AG04449 (cell line): ENCODE results near the gene OOSP1.

ENCODE experiments used
- CTCF ChIA-PET: fragments of 350-600 bp; formaldehyde crosslinking; extraction: SDS; loops from one replicate; lab custom pipeline; 2021; ENCODE audit warnings: antibody characterized with exemption; lab: Yijun Ruan, JAX
- POLR2A ChIA-PET: fragments of 400-600, 350-600 bp; formaldehyde crosslinking; extraction: SDS; loops from one replicate; lab custom pipeline; 2020; ENCODE audit warnings: antibody characterized with exemption, inconsistent platforms; lab: Yijun Ruan, JAX
- DNase-seq: peaks from one replicate; pipeline ENCODE4 v3.0.0-alpha.2; 2010; ENCODE audit warnings: low read depth, low spot score
- H3K4me3 ChIP-seq: 2 replicates; pipeline ENCODE4 v1.5.1; 2011; ENCODE audit warnings: low read depth, mild to moderate bottlenecking, control low read depth, low read length
- CTCF ChIP-seq: IDR thresholded peaks from one replicate; pipeline ENCODE4 v1.5.1; 2011; ENCODE audit warnings: mild to moderate bottlenecking, moderate library complexity, low read length, control low read depth, inconsistent platforms; ENCODE audit not compliant: insufficient read depth; ENCODE audit errors: missing control alignments

Gene OOSP1

GRCh38 chr11:59983212-59983611, 45.0 kb downstream of the OOSP1 start:
- H3K4me3 ChIP-seq = no peak overlapping the region
- ChIA-PET POLR2A (no interaction called here), CTCF (no interaction called here)
- DNase-seq = no peak
- no peak for TF ChIP-seq CTCF

GRCh38 chr11:59984368-59984767, 46.1 kb downstream of the OOSP1 start:
- no peak for DNase-seq
- ChIA-PET POLR2A (no interaction called here), CTCF (no interaction called here)
- no peak overlapping the region for H3K4me3 ChIP-seq
- TF ChIP-seq CTCF = no peak

- ChIA-PET CTCF (no interaction called here), POLR2A (no interaction called here)
- TF ChIP-seq CTCF = no peak
- DNase-seq = no peak
- no peak overlapping the region for H3K4me3 ChIP-seq
These were observed 52.2 kb downstream of the OOSP1 start for GRCh38 chr11:59990421-59990820.

DNA sequence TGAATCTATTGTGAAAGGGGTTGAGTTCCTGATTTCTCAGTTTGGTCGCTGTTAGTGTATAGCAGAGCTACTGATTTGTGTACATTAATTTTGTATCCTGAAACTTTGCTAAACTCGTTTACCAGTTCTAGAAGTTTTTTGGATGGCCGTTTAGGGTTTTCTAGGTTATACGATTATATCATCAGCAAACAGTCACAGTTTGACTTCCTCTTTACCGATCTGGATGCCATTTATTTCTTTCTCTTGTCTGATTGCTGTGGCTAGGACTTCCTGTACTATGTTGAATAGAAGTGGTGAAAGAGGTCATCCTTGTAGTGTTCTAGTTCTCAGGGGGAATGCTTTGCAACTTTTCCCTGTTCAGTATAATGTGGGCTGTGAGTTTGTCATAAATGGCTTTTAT, 54.2 kb downstream of the OOSP1 start:
- TF ChIP-seq CTCF = no peak
- POLR2A ChIA-PET = no interaction called here
- DNase-seq = no peak
- CTCF ChIA-PET = no interaction called here
- H3K4me3 ChIP-seq = no peak overlapping the region

DNA sequence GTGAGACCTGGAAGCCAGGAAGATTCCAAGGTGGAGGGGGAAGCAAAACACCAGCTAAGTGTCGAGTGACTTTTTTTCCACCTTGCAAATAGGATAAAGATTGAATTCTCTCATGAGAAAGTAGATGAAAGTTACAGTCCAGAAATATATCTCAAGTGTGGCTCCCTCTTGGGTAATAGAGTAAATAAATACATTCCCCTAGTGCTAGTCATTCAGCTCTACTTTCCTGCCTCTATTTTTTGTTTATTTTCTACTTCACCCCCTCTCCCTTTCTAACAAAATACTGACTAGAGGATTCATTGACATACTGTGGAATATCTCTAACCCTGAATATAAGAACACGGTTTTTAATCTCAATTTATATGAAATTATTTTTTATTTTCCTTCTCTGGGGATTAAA, 59.6 kb downstream of the OOSP1 start:
- ChIA-PET POLR2A (no interaction called here), CTCF (no interaction called here)

GRCh38 chr11:59999691-60000090, 61.5 kb downstream of the OOSP1 start:
- H3K4me3 ChIP-seq = no peak overlapping the region
- DNase-seq = no peak
- POLR2A ChIA-PET = no interaction called here
- CTCF ChIA-PET = interaction anchor here (0.7 kb wide), 1 partner anchor 777 kb away, joined by 3 read pairs; no protein-coding TSS in a partner anchor
- TF ChIP-seq CTCF = no peak

More for the DNA sequence above, 59.6 kb downstream of the OOSP1 start:
- DNase-seq = no peak
- no peak overlapping the region for H3K4me3 ChIP-seq
- TF ChIP-seq CTCF = no peak
